OCI-LY1 (cell line): ENCODE measurements around the gene PTGDS.

Experiments
- EZH2 ChIP-seq: fragments of 200-600 bp; sonication (generic), shearing (Covaris generic); IDR thresholded peaks from 2 replicates; pipeline ENCODE4 v1.8.0; 2017; ENCODE audit warnings: borderline replicate concordance, mixed run types, mild to moderate bottlenecking, antibody characterized with exemption, low read length, moderate library complexity, mixed read lengths
- TF ChIP-seq, protein P1 (sequence below): fragments of 200-600 bp; sonication (generic), shearing (Covaris generic); IDR thresholded peaks from 2 replicates; pipeline ENCODE4 v1.5.1; 2017; ENCODE audit warnings: mild to moderate bottlenecking, antibody characterized with exemption, low read length, moderate library complexity, mixed read lengths

DNA sequence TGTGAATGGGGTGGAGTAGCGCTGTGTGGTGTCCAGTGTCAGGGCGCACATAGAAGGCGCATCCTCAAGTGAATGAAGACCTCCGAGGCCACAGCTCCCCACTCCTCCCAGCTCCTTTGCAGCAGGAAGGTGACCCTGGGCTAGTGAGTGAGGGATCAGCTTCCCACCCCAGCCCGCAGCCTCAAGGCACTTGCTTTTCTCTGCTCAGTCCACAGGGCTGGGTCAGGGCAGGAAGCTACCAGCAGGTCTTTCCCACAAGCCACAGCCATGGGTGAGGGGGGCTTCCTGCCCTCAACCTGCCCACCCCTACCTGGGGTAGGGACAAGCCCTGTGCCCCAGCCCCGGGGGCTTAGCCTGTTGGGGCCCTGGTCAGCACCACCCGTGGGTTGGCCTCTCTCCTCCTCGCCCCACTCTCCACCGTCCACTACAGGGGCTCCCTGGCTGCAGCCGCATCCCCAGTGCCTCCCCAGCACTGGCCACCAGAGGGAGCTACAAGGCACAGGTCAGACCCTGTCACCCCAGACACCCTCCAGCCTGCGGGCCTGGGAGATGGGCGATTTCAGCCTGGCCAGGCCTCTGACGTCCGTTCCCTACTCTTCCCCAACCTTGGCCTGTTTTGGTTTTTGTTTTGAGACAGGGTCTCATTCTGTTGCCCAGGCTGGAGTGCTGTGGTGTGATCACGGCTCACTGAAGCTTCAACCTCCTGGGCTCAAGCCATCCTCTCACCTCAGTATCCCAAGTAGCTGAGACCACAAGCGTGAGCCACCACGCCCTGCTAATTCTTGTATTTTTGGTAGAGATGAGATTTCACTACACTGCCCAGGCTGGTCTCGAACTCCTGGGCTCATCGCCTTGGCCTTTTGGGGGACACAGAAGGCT lies 52.0 kb downstream of the PTGDS start:
- TF ChIP-seq, protein P1, sequence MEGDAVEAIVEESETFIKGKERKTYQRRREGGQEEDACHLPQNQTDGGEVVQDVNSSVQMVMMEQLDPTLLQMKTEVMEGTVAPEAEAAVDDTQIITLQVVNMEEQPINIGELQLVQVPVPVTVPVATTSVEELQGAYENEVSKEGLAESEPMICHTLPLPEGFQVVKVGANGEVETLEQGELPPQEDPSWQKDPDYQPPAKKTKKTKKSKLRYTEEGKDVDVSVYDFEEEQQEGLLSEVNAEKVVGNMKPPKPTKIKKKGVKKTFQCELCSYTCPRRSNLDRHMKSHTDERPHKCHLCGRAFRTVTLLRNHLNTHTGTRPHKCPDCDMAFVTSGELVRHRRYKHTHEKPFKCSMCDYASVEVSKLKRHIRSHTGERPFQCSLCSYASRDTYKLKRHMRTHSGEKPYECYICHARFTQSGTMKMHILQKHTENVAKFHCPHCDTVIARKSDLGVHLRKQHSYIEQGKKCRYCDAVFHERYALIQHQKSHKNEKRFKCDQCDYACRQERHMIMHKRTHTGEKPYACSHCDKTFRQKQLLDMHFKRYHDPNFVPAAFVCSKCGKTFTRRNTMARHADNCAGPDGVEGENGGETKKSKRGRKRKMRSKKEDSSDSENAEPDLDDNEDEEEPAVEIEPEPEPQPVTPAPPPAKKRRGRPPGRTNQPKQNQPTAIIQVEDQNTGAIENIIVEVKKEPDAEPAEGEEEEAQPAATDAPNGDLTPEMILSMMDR, result peak; percentile 84
- TF ChIP-seq EZH2, result no peak
